ENCODE measurements around the gene GRB10.

GRB10 gene

DNA sequence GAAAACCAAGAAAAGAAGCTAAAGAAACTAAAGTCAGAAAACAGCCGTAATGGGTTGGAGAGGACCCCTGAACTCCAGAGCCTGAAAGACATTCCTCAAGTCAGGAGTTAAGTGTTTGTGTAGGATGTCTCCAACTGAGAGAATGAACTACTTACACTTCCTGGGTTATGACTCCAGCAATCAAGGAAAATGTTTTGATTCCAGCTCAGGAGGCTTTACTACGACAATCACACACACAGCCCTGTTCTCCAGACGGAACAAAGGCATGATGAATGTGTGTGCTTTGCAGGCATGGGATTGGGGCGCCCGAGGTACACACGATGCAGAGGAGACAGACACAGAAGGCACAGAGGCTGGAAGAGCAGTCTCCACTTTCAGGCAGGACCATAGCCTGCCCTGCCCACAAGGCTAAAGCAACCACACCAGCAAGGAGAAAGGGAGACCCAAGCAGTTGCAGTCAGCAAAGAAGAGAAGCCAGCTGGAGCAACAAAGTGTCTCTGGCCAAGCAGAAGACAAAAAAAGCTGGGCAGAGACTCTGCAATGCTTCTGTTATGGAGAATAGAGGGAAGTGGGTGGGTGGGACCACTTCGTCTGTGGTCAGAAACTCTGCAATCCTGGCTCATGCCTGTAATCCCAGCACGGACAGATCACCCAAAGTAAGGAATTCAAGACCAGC is 89.1 kb downstream of the GRB10 start:
- Histone ChIP-seq H3K4me3 (ENCODE audit: extremely low read depth, insufficient read depth, low read length, poor library complexity, severe bottlenecking) (no peak overlapping the region), H3K36me3 (ENCODE audit: control insufficient read depth, insufficient read depth, low read length) (peaks cover 39% of the 10 kb centered on the region), H3K27ac (ENCODE audit: low read depth, low read length, severe bottlenecking) (peak overlapping the region; percentile 3), H3K9me3 (ENCODE audit: control insufficient read depth, low read length) (no peaks in the 10 kb centered on the region), H3K4me1 (ENCODE audit: control insufficient read depth, insufficient read depth, low read length, poor library complexity, severe bottlenecking) (no peaks in the 10 kb centered on the region)
- 79 to 86% methylated on average over 2 to 4 of the region's 8 CpGs for WGBS, 2 experiments (ENCODE audit: insufficient coverage in 2 of 2)

DNA sequence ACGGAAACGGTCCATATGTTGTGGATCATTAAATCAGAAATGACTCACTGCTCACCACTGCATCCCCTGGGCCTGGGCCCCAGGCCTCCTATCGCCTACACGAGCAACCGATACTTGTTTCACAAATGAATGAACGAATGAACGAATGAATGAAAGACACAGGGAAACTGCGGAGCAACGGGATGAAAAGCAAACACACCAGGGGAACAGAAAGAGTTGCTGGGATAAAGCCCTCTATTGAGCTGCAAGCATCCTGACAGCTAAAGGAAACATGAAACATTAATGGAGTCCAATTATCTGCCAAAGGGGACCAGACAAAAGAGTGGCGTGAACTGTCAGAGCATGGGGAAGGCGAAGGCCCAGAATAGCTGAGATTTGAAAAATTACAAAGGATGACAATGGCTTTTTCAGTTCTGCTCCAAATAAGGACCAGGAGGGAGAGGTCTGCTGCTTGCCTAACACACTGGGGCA is 92.1 kb downstream of the GRB10 start:
- 50 to 79% methylated on average over 9 to 10 of the region's 11 CpGs for WGBS, 2 experiments (ENCODE audit: insufficient coverage in 2 of 2)
- no peaks in the 10 kb centered on the region for H3K9me3 ChIP-seq (ENCODE audit: control insufficient read depth, low read length)
- no peak overlapping the region for H3K4me3 ChIP-seq (ENCODE audit: extremely low read depth, insufficient read depth, low read length, poor library complexity, severe bottlenecking)
- no peaks in the 10 kb centered on the region for H3K4me1 ChIP-seq (ENCODE audit: control insufficient read depth, insufficient read depth, low read length, poor library complexity, severe bottlenecking)
- peaks cover 52% of the 10 kb centered on the region for H3K36me3 ChIP-seq (ENCODE audit: control insufficient read depth, insufficient read depth, low read length)
- peak overlapping the region; percentile 69 for H3K27ac ChIP-seq (ENCODE audit: low read depth, low read length, severe bottlenecking)

GRCh38 chr7:50688226-50688590 is 94.5 kb downstream of the GRB10 start:
- no peaks in the 10 kb centered on the region for H3K4me1 ChIP-seq (ENCODE audit: control insufficient read depth, insufficient read depth, low read length, poor library complexity, severe bottlenecking)

DNA sequence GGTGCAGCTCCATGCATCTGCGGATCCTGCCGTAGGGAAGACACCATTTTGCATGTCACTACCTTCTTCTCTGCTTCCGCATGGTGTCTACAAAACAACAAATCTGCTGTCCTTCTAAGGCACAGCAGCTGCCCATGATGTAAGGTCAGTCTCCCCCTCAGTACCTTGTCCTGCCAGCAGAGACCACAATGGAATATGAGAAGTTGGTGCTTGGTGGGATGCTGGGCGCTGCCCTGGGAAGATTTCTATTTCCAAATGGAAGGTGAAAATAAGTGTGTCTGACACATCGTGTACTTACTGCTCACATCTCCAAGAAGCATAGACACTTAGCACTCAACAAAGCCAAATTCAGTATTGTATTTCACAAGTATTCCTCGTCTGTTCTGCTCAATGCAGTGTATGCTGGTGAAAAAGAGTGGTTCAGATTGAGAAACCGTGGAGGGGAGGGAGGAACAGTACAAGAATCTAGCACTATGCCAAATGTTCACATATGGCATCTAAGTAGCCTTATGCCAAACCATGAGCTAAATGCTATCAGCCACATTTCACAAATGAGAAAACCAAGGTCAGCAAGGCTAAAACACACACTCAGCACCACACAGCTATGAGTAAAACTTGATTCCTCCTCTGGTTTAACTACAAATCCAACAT is 95.0 kb downstream of the GRB10 start:
- Histone ChIP-seq H3K4me3 (ENCODE audit: extremely low read depth, insufficient read depth, low read length, poor library complexity, severe bottlenecking) (no peak overlapping the region), H3K27ac (ENCODE audit: low read depth, low read length, severe bottlenecking) (no peak overlapping the region), H3K4me1 (ENCODE audit: control insufficient read depth, insufficient read depth, low read length, poor library complexity, severe bottlenecking) (no peaks in the 10 kb centered on the region), H3K9me3 (ENCODE audit: control insufficient read depth, low read length) (no peaks in the 10 kb centered on the region), H3K36me3 (ENCODE audit: control insufficient read depth, insufficient read depth, low read length) (peaks cover 43% of the 10 kb centered on the region)
- WGBS, 2 experiments (ENCODE audit: insufficient coverage in 2 of 2) = 72% methylated on average over 2 of the region's 7 CpGs; no CpG with 5 or more reads in 1 of the 2 experiments

More at GRCh38 chr7:50688226-50688590, 94.5 kb downstream of the GRB10 start:
- Histone ChIP-seq H3K27ac (ENCODE audit: low read depth, low read length, severe bottlenecking) (no peak overlapping the region), H3K36me3 (ENCODE audit: control insufficient read depth, insufficient read depth, low read length) (peaks cover 48% of the 10 kb centered on the region), H3K9me3 (ENCODE audit: control insufficient read depth, low read length) (no peaks in the 10 kb centered on the region), H3K4me3 (ENCODE audit: extremely low read depth, insufficient read depth, low read length, poor library complexity, severe bottlenecking) (no peak overlapping the region)
- 92 to 100% methylated on average over 1 to 2 of the region's 2 CpGs for WGBS, 2 experiments (ENCODE audit: insufficient coverage in 2 of 2)

DNA sequence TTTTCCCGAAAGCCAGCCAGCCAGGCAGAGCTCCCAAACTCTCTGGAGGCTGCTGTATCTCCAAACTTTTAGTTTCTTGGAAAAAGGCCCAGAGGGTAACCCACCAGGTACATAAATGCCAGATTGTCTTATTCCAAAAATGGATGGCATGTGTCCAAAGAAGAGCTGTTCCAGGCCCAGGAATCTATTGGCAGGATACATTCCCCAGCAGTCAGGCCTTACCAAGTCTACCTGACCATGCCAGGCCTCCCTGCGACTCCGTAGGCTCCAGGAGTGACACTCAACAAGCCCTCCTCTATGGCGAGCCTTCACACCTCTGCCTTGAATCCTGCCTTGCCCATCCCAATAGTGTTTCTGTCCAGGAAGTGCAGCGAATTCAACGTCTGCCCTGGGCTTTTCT is 95.6 kb downstream of the GRB10 start:
- Histone ChIP-seq H3K36me3 (ENCODE audit: control insufficient read depth, insufficient read depth, low read length) (peaks cover 39% of the 10 kb centered on the region), H3K4me1 (ENCODE audit: control insufficient read depth, insufficient read depth, low read length, poor library complexity, severe bottlenecking) (no peaks in the 10 kb centered on the region), H3K27ac (ENCODE audit: low read depth, low read length, severe bottlenecking) (no peak overlapping the region), H3K4me3 (ENCODE audit: extremely low read depth, insufficient read depth, low read length, poor library complexity, severe bottlenecking) (no peak overlapping the region), H3K9me3 (ENCODE audit: control insufficient read depth, low read length) (no peaks in the 10 kb centered on the region)
- 93 to 96% methylated on average over 6 of the region's 6 CpGs for WGBS, 2 experiments (ENCODE audit: insufficient coverage in 2 of 2)

DNA sequence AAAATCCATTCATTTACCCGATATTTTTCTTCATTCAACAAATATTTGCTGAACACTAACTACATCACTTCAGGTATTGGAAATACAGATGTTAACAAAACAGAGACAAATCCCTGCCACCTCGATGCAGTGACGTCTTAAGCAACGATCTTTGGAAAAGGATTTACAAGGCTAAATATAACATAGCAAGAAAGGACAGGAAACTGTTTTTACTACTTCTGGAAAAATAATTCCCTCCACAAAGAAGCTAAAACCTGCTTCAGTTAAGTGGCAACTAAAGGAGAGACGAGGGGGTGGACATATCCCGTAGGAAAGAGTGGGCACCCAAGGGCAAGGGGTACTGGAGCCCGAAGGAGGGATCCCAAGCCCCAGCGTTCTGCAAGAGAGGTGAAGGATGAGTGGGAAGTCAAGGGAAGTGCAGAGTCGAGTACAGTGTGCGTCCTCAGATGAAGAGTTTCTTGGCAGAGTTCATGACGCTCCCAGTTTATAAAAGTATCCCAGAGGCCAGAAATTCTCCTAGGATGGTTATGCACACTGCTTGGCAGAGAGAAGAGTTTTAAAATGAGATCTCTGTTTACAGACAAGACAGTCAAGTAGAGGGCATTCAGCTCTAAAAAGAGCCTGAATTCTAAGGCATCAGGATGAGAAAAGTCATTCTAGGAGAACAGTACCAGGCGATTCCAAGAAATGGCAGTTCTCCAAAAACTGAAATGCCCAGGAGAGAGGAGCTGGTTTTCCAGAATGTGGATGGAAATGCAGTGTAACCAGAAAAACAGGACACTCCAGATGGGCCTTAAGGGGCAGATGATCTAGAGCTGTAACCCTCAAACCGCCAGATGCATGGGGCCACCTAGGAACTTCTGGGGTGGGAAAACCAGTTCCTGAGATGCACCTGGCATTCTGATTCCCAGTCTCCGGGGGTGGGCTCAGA is 97.3 kb downstream of the GRB10 start:
- peaks cover 39% of the 10 kb centered on the region for H3K36me3 ChIP-seq (ENCODE audit: control insufficient read depth, insufficient read depth, low read length)
- 94 to 97% methylated on average over 8 to 11 of the region's 14 CpGs for WGBS, 2 experiments (ENCODE audit: insufficient coverage in 2 of 2)
- H3K9me3 ChIP-seq (ENCODE audit: control insufficient read depth, low read length) = no peaks in the 10 kb centered on the region
- H3K27ac ChIP-seq (ENCODE audit: low read depth, low read length, severe bottlenecking) = no peak overlapping the region
- H3K4me1 ChIP-seq (ENCODE audit: control insufficient read depth, insufficient read depth, low read length, poor library complexity, severe bottlenecking) = no peaks in the 10 kb centered on the region
- no peak overlapping the region for H3K4me3 ChIP-seq (ENCODE audit: extremely low read depth, insufficient read depth, low read length, poor library complexity, severe bottlenecking)

GRCh38 chr7:50684713-50685075 is 98.0 kb downstream of the GRB10 start:
- H3K4me1 ChIP-seq (ENCODE audit: control insufficient read depth, insufficient read depth, low read length, poor library complexity, severe bottlenecking) = no peaks in the 10 kb centered on the region
- H3K9me3 ChIP-seq (ENCODE audit: control insufficient read depth, low read length) = no peaks in the 10 kb centered on the region
- no peak overlapping the region for H3K4me3 ChIP-seq (ENCODE audit: extremely low read depth, insufficient read depth, low read length, poor library complexity, severe bottlenecking)
- H3K27ac ChIP-seq (ENCODE audit: low read depth, low read length, severe bottlenecking) = no peak overlapping the region
- H3K36me3 ChIP-seq (ENCODE audit: control insufficient read depth, insufficient read depth, low read length) = peaks cover 36% of the 10 kb centered on the region
- WGBS, 2 experiments (ENCODE audit: insufficient coverage in 2 of 2) = 93 to 100% methylated on average over 2 to 4 of the region's 4 CpGs

GRCh38 chr7:50684011-50684712 is 98.5 kb downstream of the GRB10 start:
- WGBS, 2 experiments (ENCODE audit: insufficient coverage in 2 of 2) = 80 to 93% methylated on average over 1 to 2 of the region's 5 CpGs
- no peak overlapping the region for H3K4me3 ChIP-seq (ENCODE audit: extremely low read depth, insufficient read depth, low read length, poor library complexity, severe bottlenecking)
- no peak overlapping the region for H3K27ac ChIP-seq (ENCODE audit: low read depth, low read length, severe bottlenecking)
- H3K9me3 ChIP-seq (ENCODE audit: control insufficient read depth, low read length) = no peaks in the 10 kb centered on the region
- peaks cover 31% of the 10 kb centered on the region for H3K36me3 ChIP-seq (ENCODE audit: control insufficient read depth, insufficient read depth, low read length)
- no peaks in the 10 kb centered on the region for H3K4me1 ChIP-seq (ENCODE audit: control insufficient read depth, insufficient read depth, low read length, poor library complexity, severe bottlenecking)

DNA sequence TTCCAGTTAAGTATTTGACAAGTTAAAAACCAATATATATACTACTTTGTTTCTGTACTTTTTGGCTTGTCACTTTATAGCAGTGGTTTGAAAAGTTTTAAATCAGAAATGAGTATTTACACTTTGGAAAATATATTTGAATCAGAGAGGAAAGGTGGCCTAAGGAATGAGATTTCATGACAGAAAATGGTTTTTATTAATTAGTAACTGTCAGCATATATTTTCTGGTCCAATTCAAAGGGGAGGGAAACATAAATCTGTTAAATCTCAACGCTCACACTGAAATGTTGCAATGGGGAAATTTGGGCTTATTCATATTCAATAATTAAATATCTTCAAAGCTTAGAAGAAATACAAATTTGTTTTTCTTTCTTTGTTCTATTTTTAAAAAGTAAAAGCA is 100.1 kb downstream of the GRB10 start:
- no peak overlapping the region for H3K27ac ChIP-seq (ENCODE audit: low read depth, low read length, severe bottlenecking)
- no CpG with 5 or more reads among the region's 1 CpG for WGBS, 2 experiments (ENCODE audit: insufficient coverage in 2 of 2)
- peaks cover 4% of the 10 kb centered on the region for H3K4me1 ChIP-seq (ENCODE audit: control insufficient read depth, insufficient read depth, low read length, poor library complexity, severe bottlenecking)

GRCh38 chr7:50682079-50682478 is 100.6 kb downstream of the GRB10 start:
- Histone ChIP-seq H3K27ac (ENCODE audit: low read depth, low read length, severe bottlenecking) (no peak overlapping the region), H3K36me3 (ENCODE audit: control insufficient read depth, insufficient read depth, low read length) (peaks cover 13% of the 10 kb centered on the region), H3K9me3 (ENCODE audit: control insufficient read depth, low read length) (no peaks in the 10 kb centered on the region), H3K4me3 (ENCODE audit: extremely low read depth, insufficient read depth, low read length, poor library complexity, severe bottlenecking) (no peak overlapping the region), H3K4me1 (ENCODE audit: control insufficient read depth, insufficient read depth, low read length, poor library complexity, severe bottlenecking) (peaks cover 7% of the 10 kb centered on the region)
- 46 to 54% methylated on average over 4 of the region's 4 CpGs for WGBS, 2 experiments (ENCODE audit: insufficient coverage in 2 of 2)

More for the DNA sequence above, 100.1 kb downstream of the GRB10 start:
- H3K4me3 ChIP-seq (ENCODE audit: extremely low read depth, insufficient read depth, low read length, poor library complexity, severe bottlenecking) = no peak overlapping the region
- H3K9me3 ChIP-seq (ENCODE audit: control insufficient read depth, low read length) = no peaks in the 10 kb centered on the region
- H3K36me3 ChIP-seq (ENCODE audit: control insufficient read depth, insufficient read depth, low read length) = peaks cover 18% of the 10 kb centered on the region

Data from mesodermal cell (in vitro differentiated cells).